Esophagus squamous epithelium (tissue), 4 donors: Measurements from ENCODE around the gene CCM2.

Experiments
- POLR2A ChIP-seq, 4 donors: fragments of 450-650 bp; IDR thresholded peaks; one replicate each; pipeline ENCODE4 v1.6.1; 2017; ENCODE audit warnings: antibody characterized with exemption in 4 of 4, mild to moderate bottlenecking in 4 of 4, moderate library complexity in 3 of 4
- TF ChIP-seq, protein P1 (sequence below), 6 experiments: fragments of 450-650 bp in 4 of 6; fragments of 200-600 bp in 2 of 6; sonication (generic) in 2 of 6; IDR thresholded peaks; one replicate each; pipeline ENCODE4 v1.5.1; 2016 to 2019; ENCODE audit warnings: antibody characterized with exemption in 6 of 6, mild to moderate bottlenecking in 4 of 6, moderate library complexity in 4 of 6

DNA sequence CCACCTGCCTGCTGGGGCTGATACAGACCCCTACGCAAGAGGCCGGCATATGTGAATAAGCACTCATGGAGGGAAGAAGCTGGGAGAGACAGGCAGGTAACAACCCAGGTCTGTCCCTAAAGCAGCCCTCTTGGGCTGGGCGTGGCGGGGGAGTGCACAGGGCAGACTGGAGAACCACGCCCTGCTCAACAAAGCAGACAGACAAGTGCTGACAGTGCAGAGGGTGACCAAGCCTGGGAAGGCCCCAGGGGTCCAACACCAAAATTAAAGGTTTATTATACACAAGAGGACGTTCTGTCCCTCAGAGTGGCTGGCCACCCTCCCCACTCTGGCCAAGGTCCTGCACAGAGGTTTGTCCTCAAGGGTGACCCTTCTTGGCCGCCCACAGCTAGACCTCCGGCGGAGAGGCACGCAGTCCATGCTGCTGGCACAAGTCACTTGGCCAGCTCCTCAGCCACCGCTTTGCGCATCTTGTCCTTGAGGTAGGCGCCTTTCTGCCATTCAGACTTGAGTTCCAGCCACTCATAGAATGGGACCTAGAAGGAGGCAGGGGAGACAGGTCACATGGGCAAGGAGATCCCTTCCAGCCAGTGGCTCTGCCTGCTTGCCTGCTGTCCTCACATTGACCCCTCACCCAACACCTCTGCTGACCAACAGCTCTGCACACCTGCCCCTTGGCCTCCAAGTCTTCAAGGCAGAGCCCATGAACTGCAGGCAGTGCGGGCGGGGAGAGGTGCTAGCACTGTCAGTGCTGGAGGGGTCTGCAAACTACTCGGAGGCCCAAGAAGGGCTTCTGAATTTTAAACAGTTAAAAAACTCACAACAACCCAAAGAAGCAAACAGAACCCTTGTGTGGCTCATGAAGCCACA lies 100.1 kb downstream of the CCM2 start:
- TF ChIP-seq, protein P1, sequence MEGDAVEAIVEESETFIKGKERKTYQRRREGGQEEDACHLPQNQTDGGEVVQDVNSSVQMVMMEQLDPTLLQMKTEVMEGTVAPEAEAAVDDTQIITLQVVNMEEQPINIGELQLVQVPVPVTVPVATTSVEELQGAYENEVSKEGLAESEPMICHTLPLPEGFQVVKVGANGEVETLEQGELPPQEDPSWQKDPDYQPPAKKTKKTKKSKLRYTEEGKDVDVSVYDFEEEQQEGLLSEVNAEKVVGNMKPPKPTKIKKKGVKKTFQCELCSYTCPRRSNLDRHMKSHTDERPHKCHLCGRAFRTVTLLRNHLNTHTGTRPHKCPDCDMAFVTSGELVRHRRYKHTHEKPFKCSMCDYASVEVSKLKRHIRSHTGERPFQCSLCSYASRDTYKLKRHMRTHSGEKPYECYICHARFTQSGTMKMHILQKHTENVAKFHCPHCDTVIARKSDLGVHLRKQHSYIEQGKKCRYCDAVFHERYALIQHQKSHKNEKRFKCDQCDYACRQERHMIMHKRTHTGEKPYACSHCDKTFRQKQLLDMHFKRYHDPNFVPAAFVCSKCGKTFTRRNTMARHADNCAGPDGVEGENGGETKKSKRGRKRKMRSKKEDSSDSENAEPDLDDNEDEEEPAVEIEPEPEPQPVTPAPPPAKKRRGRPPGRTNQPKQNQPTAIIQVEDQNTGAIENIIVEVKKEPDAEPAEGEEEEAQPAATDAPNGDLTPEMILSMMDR (IDR thresholded peaks at IDR 0.05) = no peak
- no peak for TF ChIP-seq POLR2A (IDR thresholded peaks at IDR 0.05)
